Bronchial epithelial cell (primary cell): Measurements from ENCODE around the gene LCE3A. TPM values are rescaled to one million over a fixed set of nuclear protein-coding genes. Genes with fewer than 3 reads are reported as not detected.
"Not testable (repeated sequence)": the region's sequence is repeated elsewhere in the genome, so short reads cannot be mapped to it uniquely, and the experiment has no call there.

ENCODE experiments used
- DNase-seq: peaks from one replicate; pipeline ENCODE4 v3.0.0-alpha.2; 2010; ENCODE audit warnings: low read depth
- FAIRE-seq: peaks from 2 replicates; lab custom pipeline; 2011; peaks lifted over from hg19 to GRCh38; lab: Jason Lieb, UNC
- H3K27me3 ChIP-seq: 2 replicates; pipeline ENCODE4 v1.5.1; 2011; ENCODE audit warnings: low read length; ENCODE audit not compliant: control insufficient read depth, insufficient read depth
- H3K36me3 ChIP-seq: 2 replicates; pipeline ENCODE4 v1.5.1; 2011; ENCODE audit warnings: low read length; ENCODE audit not compliant: control insufficient read depth, insufficient read depth
- H3K4me3 ChIP-seq: 2 replicates; pipeline ENCODE4 v1.5.1; 2011; ENCODE audit warnings: mild to moderate bottlenecking, low read depth, low read length, control low read depth
- total RNA-seq: library from RNA; depleted of rRNA; stranded (reverse); fragments of >200 nt; gene quantifications from 2 replicates; pipeline ENCODE4 v1.2.1, GENCODE V29; 2014
- TF ChIP-seq, protein P1 (sequence below): IDR thresholded peaks from 2 replicates; pipeline ENCODE4 v1.5.1; 2011; ENCODE audit warnings: mild to moderate bottlenecking, moderate library complexity, low read length, control low read depth, inconsistent platforms; ENCODE audit not compliant: insufficient read depth, severe bottlenecking

Gene LCE3A
- total RNA-seq, result not detected in 2 replicates

- TF ChIP-seq, protein P1, sequence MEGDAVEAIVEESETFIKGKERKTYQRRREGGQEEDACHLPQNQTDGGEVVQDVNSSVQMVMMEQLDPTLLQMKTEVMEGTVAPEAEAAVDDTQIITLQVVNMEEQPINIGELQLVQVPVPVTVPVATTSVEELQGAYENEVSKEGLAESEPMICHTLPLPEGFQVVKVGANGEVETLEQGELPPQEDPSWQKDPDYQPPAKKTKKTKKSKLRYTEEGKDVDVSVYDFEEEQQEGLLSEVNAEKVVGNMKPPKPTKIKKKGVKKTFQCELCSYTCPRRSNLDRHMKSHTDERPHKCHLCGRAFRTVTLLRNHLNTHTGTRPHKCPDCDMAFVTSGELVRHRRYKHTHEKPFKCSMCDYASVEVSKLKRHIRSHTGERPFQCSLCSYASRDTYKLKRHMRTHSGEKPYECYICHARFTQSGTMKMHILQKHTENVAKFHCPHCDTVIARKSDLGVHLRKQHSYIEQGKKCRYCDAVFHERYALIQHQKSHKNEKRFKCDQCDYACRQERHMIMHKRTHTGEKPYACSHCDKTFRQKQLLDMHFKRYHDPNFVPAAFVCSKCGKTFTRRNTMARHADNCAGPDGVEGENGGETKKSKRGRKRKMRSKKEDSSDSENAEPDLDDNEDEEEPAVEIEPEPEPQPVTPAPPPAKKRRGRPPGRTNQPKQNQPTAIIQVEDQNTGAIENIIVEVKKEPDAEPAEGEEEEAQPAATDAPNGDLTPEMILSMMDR, result no peak
- DNase-seq, result no peak
- no peak for FAIRE-seq
- Histone ChIP-seq H3K4me3 (no peak within 1 kb of the TSS), H3K27me3 (peaks cover 6% of the 10 kb centered on the region), H3K36me3 (no peaks in the 10 kb centered on the region)
These were observed at the start of gene LCE3A for GRCh38 chr1:152622803-152623202. Gene LCE3A (minus strand): TSS chr1:152623103. CDS start chr1:152623103, 0 bp downstream.

DNA sequence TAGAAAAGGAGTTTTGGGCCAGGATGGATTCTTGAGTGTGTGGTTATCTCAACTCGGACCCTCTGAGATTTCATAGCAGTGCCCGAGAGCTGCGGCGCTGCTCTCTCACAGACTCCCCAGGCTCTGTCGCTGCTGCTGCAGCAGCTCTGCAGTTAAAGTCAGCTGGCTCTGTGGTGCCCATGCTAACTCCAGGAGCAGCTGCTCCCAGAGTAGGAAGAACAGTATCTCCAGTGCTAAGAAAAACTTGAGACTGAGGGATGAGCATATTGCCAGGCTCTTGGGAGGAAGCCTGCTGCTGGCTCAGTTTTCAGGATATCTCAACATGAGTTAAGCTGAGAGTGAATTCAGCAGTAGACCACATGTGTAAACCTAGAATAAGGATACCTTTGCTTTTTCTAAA lies 44.7 kb upstream of the LCE3A start:
- H3K4me3 ChIP-seq, result no peak overlapping the region
- DNase-seq (no peak), FAIRE-seq (no peak)
- TF ChIP-seq, protein P1, result no peak
- H3K36me3 ChIP-seq, result no peaks in the 10 kb centered on the region
- peaks cover 3% of the 10 kb centered on the region for H3K27me3 ChIP-seq

GRCh38 chr1:152666171-152666570 lies 43.3 kb upstream of the LCE3A start:
- not testable (repeated sequence) for H3K36me3 ChIP-seq, DNase-seq, FAIRE-seq, H3K4me3 ChIP-seq, H3K27me3 ChIP-seq

GRCh38 chr1:152663098-152663497 lies 40.2 kb upstream of the LCE3A start, which contains the start of gene LCE2D:
Gene LCE2D (plus strand): TSS chr1:152663380. CDS start chr1:152664106, 726 bp downstream.
- TF ChIP-seq, protein P1, result no peak
- Histone ChIP-seq H3K27me3 (peaks cover 3% of the 10 kb centered on the region), H3K36me3 (no peaks in the 10 kb centered on the region), H3K4me3 (no peak within 1 kb of the TSS)
- FAIRE-seq (no peak), DNase-seq (no peak)

DNA sequence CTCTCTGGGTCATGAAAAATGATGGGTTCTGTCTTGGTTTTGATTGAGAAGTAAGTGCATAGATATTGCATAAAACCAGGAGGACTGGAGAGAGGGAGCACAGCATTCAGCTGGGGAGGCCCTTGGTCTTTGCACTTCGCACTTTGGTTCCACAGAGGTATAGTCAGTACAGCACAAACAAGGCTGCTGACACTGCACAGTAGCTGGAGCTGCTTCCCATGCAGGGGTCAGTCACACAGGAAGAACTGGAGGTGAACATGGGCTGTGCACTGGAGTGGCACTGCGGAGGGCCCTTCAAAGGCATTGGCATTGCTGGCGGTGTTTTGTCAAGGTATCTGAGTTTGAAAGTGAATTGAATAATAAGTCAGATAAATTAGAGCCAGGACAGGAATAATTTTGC lies 35.7 kb upstream of the LCE3A start:
- FAIRE-seq (no peak), DNase-seq (no peak)
- Histone ChIP-seq H3K36me3 (no peaks in the 10 kb centered on the region), H3K4me3 (no peak overlapping the region), H3K27me3 (peaks cover 2% of the 10 kb centered on the region)
- TF ChIP-seq, protein P1, result no peak

- H3K36me3 ChIP-seq, result no peaks in the 10 kb centered on the region
- no peak overlapping the region for H3K4me3 ChIP-seq
- TF ChIP-seq, protein P1, result no peak
- no peaks in the 10 kb centered on the region for H3K27me3 ChIP-seq
- DNase-seq (no peak), FAIRE-seq (no peak)
These were observed 34.8 kb upstream of the LCE3A start for GRCh38 chr1:152657677-152658076.
